Suprapubic skin (tissue), 4 donors: ENCODE results near the gene APC. TPM values are rescaled to one million over a fixed set of nuclear protein-coding genes. Genes with fewer than 3 reads are reported as not detected.

Source experiments
- DNase-seq, 2 donors: peaks; one replicate each; pipeline ENCODE4 v3.0.0-alpha.2; 2019; ENCODE audit warnings: low spot score in 2 of 2
- H3K27ac ChIP-seq: fragments of 200-600 bp; sonication (generic); one replicate; pipeline ENCODE4 v1.5.1; 2019
- H3K27me3 ChIP-seq: fragments of 200-600 bp; sonication (generic); one replicate; pipeline ENCODE4 v1.5.1; 2019
- H3K36me3 ChIP-seq: fragments of 200-600 bp; sonication (generic); one replicate; pipeline ENCODE4 v1.5.1; 2019
- H3K4me1 ChIP-seq: fragments of 200-600 bp; sonication (generic); one replicate; pipeline ENCODE4 v1.5.1; 2019
- H3K4me3 ChIP-seq: fragments of 200-600 bp; sonication (generic); one replicate; pipeline ENCODE4 v1.5.1; 2019; ENCODE audit warnings: mild to moderate bottlenecking
- H3K9me3 ChIP-seq: fragments of 200-600 bp; sonication (generic); one replicate; pipeline ENCODE4 v1.5.1; 2019
- CTCF ChIP-seq, 2 donors: fragments of 200-600 bp in 1 of 2; fragments of 450-650 bp in 1 of 2; sonication (generic) in 1 of 2; IDR thresholded peaks; one replicate each; pipeline ENCODE4 v1.5.1; 2016 to 2019; ENCODE audit warnings: antibody characterized with exemption in 2 of 2, mild to moderate bottlenecking in 1 of 2, moderate library complexity in 1 of 2
- EP300 ChIP-seq: sonication (generic); formaldehyde crosslinking; IDR thresholded peaks from one replicate; pipeline ENCODE4 v1.6.1; 2017; ENCODE audit warnings: antibody characterized with exemption
- POLR2A ChIP-seq, 2 donors: fragments of 450-650 bp; IDR thresholded peaks; one replicate each; pipeline ENCODE4 v1.6.1; 2017; ENCODE audit warnings: antibody characterized with exemption in 2 of 2, mild to moderate bottlenecking in 2 of 2, moderate library complexity in 2 of 2
- POLR2AphosphoS5 ChIP-seq, 3 donors: sonication (generic); formaldehyde crosslinking; IDR thresholded peaks; one replicate each; pipeline ENCODE4 v1.6.1; 2017; ENCODE audit warnings: antibody characterized with exemption in 3 of 3
- WGBS: methylation state at CpG from one replicate; pipeline ENCODE4 v1.1.5; 2018; 5-methylcytosine and 5-hydroxymethylcytosine counted together
- total RNA-seq, 4 donors: library from RNA; depleted of rRNA; stranded (reverse); fragments of >200 nt; gene quantifications; one replicate each; pipeline ENCODE4 v1.1.0, GENCODE V29; 2016

The APC gene
- total RNA-seq, 4 donors from 2014 or later = 40.8 to 76.4 (median 53.9) TPM

GRCh38 chr5:112779531-112779930 lies 41.8 kb downstream of the APC start:
- Histone ChIP-seq H3K4me3 (no peak overlapping the region), H3K27me3 (no peaks in the 10 kb centered on the region), H3K36me3 (peaks cover 40% of the 10 kb centered on the region), H3K27ac (no peak overlapping the region), H3K4me1 (no peaks in the 10 kb centered on the region), H3K9me3 (no peaks in the 10 kb centered on the region)
- DNase-seq = no peak
- TF ChIP-seq POLR2AphosphoS5 (IDR thresholded peaks at IDR 0.05) = no peak
- TF ChIP-seq POLR2A (IDR thresholded peaks at IDR 0.05) = no peak
- TF ChIP-seq CTCF (IDR thresholded peaks at IDR 0.05) = no peak
- TF ChIP-seq EP300 = no peak

- Histone ChIP-seq H3K9me3 (no peaks in the 10 kb centered on the region), H3K36me3 (peaks cover 30% of the 10 kb centered on the region), H3K27ac (no peak overlapping the region), H3K27me3 (no peaks in the 10 kb centered on the region), H3K4me3 (no peak overlapping the region), H3K4me1 (no peaks in the 10 kb centered on the region)
- 93% methylated on average over 2 of the region's 2 CpGs for WGBS
- no peak for TF ChIP-seq EP300
- TF ChIP-seq CTCF (IDR thresholded peaks at IDR 0.05) = no peak
- TF ChIP-seq POLR2A (IDR thresholded peaks at IDR 0.05) = no peak
- TF ChIP-seq POLR2AphosphoS5 (IDR thresholded peaks at IDR 0.05) = no peak
- DNase-seq = no peak
Observed at GRCh38 chr5:112784726-112785125, 47.0 kb downstream of the APC start.

- H3K4me3 ChIP-seq = no peak overlapping the region
- no peaks in the 10 kb centered on the region for H3K4me1 ChIP-seq
- TF ChIP-seq EP300 (no peak), CTCF (IDR thresholded peaks at IDR 0.05) (no peak), POLR2AphosphoS5 (IDR thresholded peaks at IDR 0.05) (no peak), POLR2A (IDR thresholded peaks at IDR 0.05) (no peak)
- H3K27ac ChIP-seq = no peak overlapping the region
- H3K27me3 ChIP-seq = no peaks in the 10 kb centered on the region
- no peak for DNase-seq
- H3K36me3 ChIP-seq = peaks cover 16% of the 10 kb centered on the region
- WGBS = 88% methylated on average over 1 of the region's 1 CpG
- no peaks in the 10 kb centered on the region for H3K9me3 ChIP-seq
Observed at GRCh38 chr5:112787261-112787660, 49.6 kb downstream of the APC start.

- no peaks in the 10 kb centered on the region for H3K9me3 ChIP-seq
- TF ChIP-seq EP300 (no peak), POLR2AphosphoS5 (IDR thresholded peaks at IDR 0.05) (no peak), CTCF (IDR thresholded peaks at IDR 0.05) (no peak), POLR2A (IDR thresholded peaks at IDR 0.05) (no peak)
- no peak for DNase-seq
- H3K4me3 ChIP-seq = no peak overlapping the region
- H3K36me3 ChIP-seq = peaks cover 21% of the 10 kb centered on the region
- 98% methylated on average over 3 of the region's 3 CpGs for WGBS
- H3K4me1 ChIP-seq = no peaks in the 10 kb centered on the region
- H3K27me3 ChIP-seq = no peaks in the 10 kb centered on the region
- H3K27ac ChIP-seq = no peak overlapping the region
Observed at GRCh38 chr5:112787896-112788295, 50.2 kb downstream of the APC start.

- DNase-seq = no peak
- 90% methylated on average over 2 of the region's 2 CpGs for WGBS
- H3K36me3 ChIP-seq = peaks cover 49% of the 10 kb centered on the region
Observed at GRCh38 chr5:112793201-112793600, 55.5 kb downstream of the APC start.

More at GRCh38 chr5:112793201-112793600, 55.5 kb downstream of the APC start:
- Histone ChIP-seq H3K27ac (no peak overlapping the region), H3K9me3 (no peaks in the 10 kb centered on the region), H3K27me3 (no peaks in the 10 kb centered on the region), H3K4me1 (no peaks in the 10 kb centered on the region), H3K4me3 (no peak overlapping the region)
- no peak for TF ChIP-seq EP300
- no peak for TF ChIP-seq POLR2A (IDR thresholded peaks at IDR 0.05)
- no peak for TF ChIP-seq POLR2AphosphoS5 (IDR thresholded peaks at IDR 0.05)
- no peak for TF ChIP-seq CTCF (IDR thresholded peaks at IDR 0.05)
